ENCODE measurements around the gene NOTCH1. TPM values are rescaled to one million over a fixed set of nuclear protein-coding genes. Genes with fewer than 3 reads are reported as not detected.
A peak's percentile ranks its signal among the peaks of the same experiment; 100 is the strongest.
"Not testable (repeated sequence)": the region's sequence is repeated elsewhere in the genome, so short reads cannot be mapped to it uniquely, and the experiment has no call there.

The NOTCH1 gene
- total and polyA plus RNA-seq, 11 donors = 8.0 to 47.3 (median 20.3) TPM

- no peak overlapping the region for H3K27ac ChIP-seq
- no peak overlapping the region for H3K4me3 ChIP-seq
- ATAC-seq = no peak
- H3K4me1 ChIP-seq = peaks cover 16 to 78% (median 44%) of the 10 kb centered on the region in 12 donors
- intact Hi-C loops (cut with DNase I) = no loop called here
- H3K9me3 ChIP-seq = peaks cover 0 to 5% (median 0%) of the 10 kb centered on the region in 12 donors
- DNase-seq = peak in 1 of 5 donors; percentile 11
- H3K36me3 ChIP-seq = no peaks in the 10 kb centered on the region
- TF ChIP-seq POLR2A (IDR thresholded peaks at IDR 0.05) (no peak), CTCF (IDR thresholded peaks at IDR 0.05) (no peak)
- H3K27me3 ChIP-seq = no peaks in the 10 kb centered on the region
- WGBS, 4 donors = 88 to 94% (median 89%) methylated on average over 16 to 23 of the region's 23 CpGs
These were observed 15.9 kb upstream of the NOTCH1 start for GRCh38 chr9:136561779-136562178.

- 86 to 95% (median 90%) methylated on average over 3 of the region's 3 CpGs for WGBS, 4 donors
- no peaks in the 10 kb centered on the region for H3K27me3 ChIP-seq
- ATAC-seq = no peak
- no peaks in the 10 kb centered on the region for H3K36me3 ChIP-seq
- TF ChIP-seq POLR2A (IDR thresholded peaks at IDR 0.05) (no peak), CTCF (IDR thresholded peaks at IDR 0.05) (no peak)
- H3K4me3 ChIP-seq = no peak overlapping the region
- H3K4me1 ChIP-seq = peaks cover 14 to 66% (median 32%) of the 10 kb centered on the region in 12 donors
- DNase-seq = no peak
- no peak overlapping the region for H3K27ac ChIP-seq
- intact Hi-C loops (cut with DNase I) = no loop called here
- peaks cover 0 to 5% (median 0%) of the 10 kb centered on the region in 12 donors for H3K9me3 ChIP-seq
These were observed 14.7 kb upstream of the NOTCH1 start for GRCh38 chr9:136560586-136560985.

- WGBS, 4 donors = 91 to 100% (median 98%) methylated on average over 2 of the region's 2 CpGs
- Histone ChIP-seq H3K4me1 (peaks cover 11 to 54% (median 20%) of the 10 kb centered on the region in 12 donors), H3K27ac (peak overlapping the region in 1 of 12 donors; percentile 75)
- H3K9me3 ChIP-seq; DNase-seq; H3K27me3 ChIP-seq; ATAC-seq; H3K4me3 ChIP-seq; intact Hi-C loops (cut with DNase I); H3K36me3 ChIP-seq: not testable (repeated sequence)
These were observed 13.5 kb upstream of the NOTCH1 start for GRCh38 chr9:136559371-136559770.

- H3K27me3 ChIP-seq; H3K36me3 ChIP-seq; DNase-seq; intact Hi-C loops (cut with DNase I); H3K9me3 ChIP-seq; ATAC-seq; H3K4me3 ChIP-seq: not testable (repeated sequence)
- H3K4me1 ChIP-seq = peaks cover 6 to 49% (median 15%) of the 10 kb centered on the region in 12 donors
- H3K27ac ChIP-seq = peak overlapping the region in 1 of 12 donors; percentile 75
- 82 to 92% (median 89%) methylated on average over 5 of the region's 5 CpGs for WGBS, 4 donors
These were observed 13.0 kb upstream of the NOTCH1 start for GRCh38 chr9:136558846-136559245.

- H3K4me1 ChIP-seq = peaks cover 2 to 44% (median 10%) of the 10 kb centered on the region in 12 donors
These were observed 12.5 kb upstream of the NOTCH1 start for GRCh38 chr9:136558373-136558772.

More at GRCh38 chr9:136558373-136558772, 12.5 kb upstream of the NOTCH1 start:
- Histone ChIP-seq H3K36me3 (no peaks in the 10 kb centered on the region), H3K9me3 (peaks cover 0 to 5% (median 0%) of the 10 kb centered on the region in 12 donors), H3K4me3 (no peak overlapping the region), H3K27me3 (no peaks in the 10 kb centered on the region), H3K27ac (peak overlapping the region in 1 of 12 donors; percentile 75)
- intact Hi-C loops (cut with DNase I) = no loop called here
- 62 to 81% (median 71%) methylated on average over 5 of the region's 5 CpGs for WGBS, 4 donors
- ATAC-seq (no peak), DNase-seq (no peak)
- TF ChIP-seq CTCF (IDR thresholded peaks at IDR 0.05) = no peak
- TF ChIP-seq POLR2A (IDR thresholded peaks at IDR 0.05) = no peak
